Measurements from ENCODE around the gene WDR82. TPM values are rescaled to one million over a fixed set of nuclear protein-coding genes. Genes with fewer than 3 reads are reported as not detected.

The WDR82 gene
- total and polyA plus RNA-seq, 9 of the 15 experiments (the other 6 are each of a cell fraction or from before 2014, with no cell fraction given): 6.4 to 62.9 (median 37.1) TPM

DNA sequence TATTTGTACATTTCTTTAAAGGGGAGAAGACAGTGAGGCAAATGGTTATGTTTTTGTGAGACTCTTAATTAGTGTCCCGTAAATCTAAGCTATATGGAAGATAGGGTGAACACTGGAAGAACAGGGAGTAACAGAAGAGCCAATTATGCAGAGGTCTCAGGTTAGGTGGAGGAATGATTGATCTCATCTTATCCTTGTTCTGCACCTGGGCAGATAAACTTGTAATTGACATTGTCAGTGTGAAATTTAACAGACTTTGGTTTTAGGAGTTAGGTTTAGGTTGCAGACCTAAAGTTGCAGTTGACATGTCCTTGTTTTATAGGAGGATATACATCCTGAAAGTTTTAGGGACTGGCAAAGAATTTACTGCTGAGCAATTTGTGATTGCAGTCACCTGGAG lies 36.4 kb downstream of the WDR82 start (continued):
- TF ChIP-seq, protein P1, sequence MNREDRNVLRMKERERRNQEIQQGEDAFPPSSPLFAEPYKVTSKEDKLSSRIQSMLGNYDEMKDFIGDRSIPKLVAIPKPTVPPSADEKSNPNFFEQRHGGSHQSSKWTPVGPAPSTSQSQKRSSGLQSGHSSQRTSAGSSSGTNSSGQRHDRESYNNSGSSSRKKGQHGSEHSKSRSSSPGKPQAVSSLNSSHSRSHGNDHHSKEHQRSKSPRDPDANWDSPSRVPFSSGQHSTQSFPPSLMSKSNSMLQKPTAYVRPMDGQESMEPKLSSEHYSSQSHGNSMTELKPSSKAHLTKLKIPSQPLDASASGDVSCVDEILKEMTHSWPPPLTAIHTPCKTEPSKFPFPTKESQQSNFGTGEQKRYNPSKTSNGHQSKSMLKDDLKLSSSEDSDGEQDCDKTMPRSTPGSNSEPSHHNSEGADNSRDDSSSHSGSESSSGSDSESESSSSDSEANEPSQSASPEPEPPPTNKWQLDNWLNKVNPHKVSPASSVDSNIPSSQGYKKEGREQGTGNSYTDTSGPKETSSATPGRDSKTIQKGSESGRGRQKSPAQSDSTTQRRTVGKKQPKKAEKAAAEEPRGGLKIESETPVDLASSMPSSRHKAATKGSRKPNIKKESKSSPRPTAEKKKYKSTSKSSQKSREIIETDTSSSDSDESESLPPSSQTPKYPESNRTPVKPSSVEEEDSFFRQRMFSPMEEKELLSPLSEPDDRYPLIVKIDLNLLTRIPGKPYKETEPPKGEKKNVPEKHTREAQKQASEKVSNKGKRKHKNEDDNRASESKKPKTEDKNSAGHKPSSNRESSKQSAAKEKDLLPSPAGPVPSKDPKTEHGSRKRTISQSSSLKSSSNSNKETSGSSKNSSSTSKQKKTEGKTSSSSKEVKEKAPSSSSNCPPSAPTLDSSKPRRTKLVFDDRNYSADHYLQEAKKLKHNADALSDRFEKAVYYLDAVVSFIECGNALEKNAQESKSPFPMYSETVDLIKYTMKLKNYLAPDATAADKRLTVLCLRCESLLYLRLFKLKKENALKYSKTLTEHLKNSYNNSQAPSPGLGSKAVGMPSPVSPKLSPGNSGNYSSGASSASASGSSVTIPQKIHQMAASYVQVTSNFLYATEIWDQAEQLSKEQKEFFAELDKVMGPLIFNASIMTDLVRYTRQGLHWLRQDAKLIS (CRISPR knock-in tag; IDR thresholded peaks at IDR 0.05): no peak
- no peak for TF ChIP-seq FOSL1 (tag; conservative IDR thresholded peaks at IDR 0.05)
- no peak for TF ChIP-seq KDM2B (CRISPR knock-in tag; IDR thresholded peaks at IDR 0.05)
- TF ChIP-seq ZEB2 (IDR thresholded peaks at IDR 0.05): peak; percentile 54; the same call in 1 of the 2 replicates
- TF ChIP-seq, protein P2, sequence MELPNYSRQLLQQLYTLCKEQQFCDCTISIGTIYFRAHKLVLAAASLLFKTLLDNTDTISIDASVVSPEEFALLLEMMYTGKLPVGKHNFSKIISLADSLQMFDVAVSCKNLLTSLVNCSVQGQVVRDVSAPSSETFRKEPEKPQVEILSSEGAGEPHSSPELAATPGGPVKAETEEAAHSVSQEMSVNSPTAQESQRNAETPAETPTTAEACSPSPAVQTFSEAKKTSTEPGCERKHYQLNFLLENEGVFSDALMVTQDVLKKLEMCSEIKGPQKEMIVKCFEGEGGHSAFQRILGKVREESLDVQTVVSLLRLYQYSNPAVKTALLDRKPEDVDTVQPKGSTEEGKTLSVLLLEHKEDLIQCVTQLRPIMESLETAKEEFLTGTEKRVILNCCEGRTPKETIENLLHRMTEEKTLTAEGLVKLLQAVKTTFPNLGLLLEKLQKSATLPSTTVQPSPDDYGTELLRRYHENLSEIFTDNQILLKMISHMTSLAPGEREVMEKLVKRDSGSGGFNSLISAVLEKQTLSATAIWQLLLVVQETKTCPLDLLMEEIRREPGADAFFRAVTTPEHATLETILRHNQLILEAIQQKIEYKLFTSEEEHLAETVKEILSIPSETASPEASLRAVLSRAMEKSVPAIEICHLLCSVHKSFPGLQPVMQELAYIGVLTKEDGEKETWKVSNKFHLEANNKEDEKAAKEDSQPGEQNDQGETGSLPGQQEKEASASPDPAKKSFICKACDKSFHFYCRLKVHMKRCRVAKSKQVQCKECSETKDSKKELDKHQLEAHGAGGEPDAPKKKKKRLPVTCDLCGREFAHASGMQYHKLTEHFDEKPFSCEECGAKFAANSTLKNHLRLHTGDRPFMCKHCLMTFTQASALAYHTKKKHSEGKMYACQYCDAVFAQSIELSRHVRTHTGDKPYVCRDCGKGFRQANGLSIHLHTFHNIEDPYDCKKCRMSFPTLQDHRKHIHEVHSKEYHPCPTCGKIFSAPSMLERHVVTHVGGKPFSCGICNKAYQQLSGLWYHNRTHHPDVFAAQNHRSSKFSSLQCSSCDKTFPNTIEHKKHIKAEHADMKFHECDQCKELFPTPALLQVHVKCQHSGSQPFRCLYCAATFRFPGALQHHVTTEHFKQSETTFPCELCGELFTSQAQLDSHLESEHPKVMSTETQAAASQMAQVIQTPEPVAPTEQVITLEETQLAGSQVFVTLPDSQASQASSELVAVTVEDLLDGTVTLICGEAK (IDR thresholded peaks at IDR 0.05): no peak
- TF ChIP-seq, protein P2 (CRISPR knock-in tag; IDR thresholded peaks at IDR 0.05): no peak
- TF ChIP-seq TRIM28 (IDR thresholded peaks at IDR 0.05): no peak
- TF ChIP-seq TRIM24 (IDR thresholded peaks at IDR 0.05): no peak
- no peak for TF ChIP-seq RHOXF2B (CRISPR knock-in tag; conservative IDR thresholded peaks at IDR 0.05)
- TF ChIP-seq ZNF778 (CRISPR knock-in tag; IDR thresholded peaks at IDR 0.05): no peak
- no peak for TF ChIP-seq CCNT2 (IDR thresholded peaks at IDR 0.05; ENCODE audit: borderline replicate concordance, extremely low read depth, insufficient read length, low read depth, low read length)
- no peak for TF ChIP-seq ZZZ3 (IDR thresholded peaks at IDR 0.05)
- TF ChIP-seq CBFA2T2 (conservative IDR thresholded peaks at IDR 0.05): 0 out of 2 replicates have a peak, but pooled peaks have one; percentile 5
- no peak for TF ChIP-seq CHD4 (IDR thresholded peaks at IDR 0.05; ENCODE audit: insufficient read depth, insufficient replicate concordance, low read depth, low read length, poor library complexity, severe bottlenecking)
- peak; percentile 47 for TF ChIP-seq TCF3 (CRISPR knock-in tag; IDR thresholded peaks at IDR 0.05)
- TF ChIP-seq ETV1 (tag; conservative IDR thresholded peaks at IDR 0.05; ENCODE audit: low read depth): no peak
- TF ChIP-seq CEBPG (CRISPR knock-in tag; IDR thresholded peaks at IDR 0.05): no peak
- TF ChIP-seq CEBPG (tag; conservative IDR thresholded peaks at IDR 0.05 in 1 of 2, IDR thresholded peaks at IDR 0.05 in 1 of 2): no peak
